ENCODE results near the gene PLEKHM1.
"Not testable (repeated sequence)": the region's sequence is repeated elsewhere in the genome, so short reads cannot be mapped to it uniquely, and the experiment has no call there.

Gene PLEKHM1

DNA sequence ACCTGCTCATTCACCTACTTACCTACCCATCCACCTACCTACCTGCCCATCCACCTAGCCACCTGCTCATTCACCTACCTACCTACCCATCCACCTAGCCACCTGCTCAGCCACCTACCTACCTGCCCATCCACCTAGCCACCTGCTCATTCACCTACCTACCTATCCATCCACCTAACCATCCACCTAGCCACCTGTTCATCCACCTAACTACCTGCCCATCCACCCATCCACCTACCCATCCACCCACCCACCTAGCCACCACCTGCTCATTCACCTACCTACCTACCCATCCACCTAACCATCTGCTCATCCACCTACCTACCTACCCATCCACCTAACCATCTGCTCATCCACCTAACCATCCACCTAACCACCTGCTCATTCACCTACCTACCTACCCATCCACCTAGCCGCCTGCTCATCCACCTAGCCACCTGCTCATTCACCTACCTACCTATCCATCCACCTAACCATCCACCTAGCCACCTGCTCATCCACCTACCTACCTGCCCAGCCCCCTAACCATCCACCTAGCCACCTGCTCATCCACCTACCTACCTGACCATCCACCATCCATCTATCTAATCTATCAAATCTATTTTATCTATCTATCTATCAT lies 40.7 kb downstream of the PLEKHM1 start:
- 91 to 95% methylated on average over 1 of the region's 1 CpG for WGBS, 2 experiments
- not testable (repeated sequence) for H3K9me3 ChIP-seq (ENCODE audit: control insufficient read depth, low read length); H3K4me1 ChIP-seq (ENCODE audit: control insufficient read depth, insufficient read depth, low read length); H3K27me3 ChIP-seq (ENCODE audit: control insufficient read depth, insufficient read depth, low read length, poor library complexity, severe bottlenecking); H3K4me3 ChIP-seq (ENCODE audit: insufficient read depth, low read depth, low read length); H3K27ac ChIP-seq (ENCODE audit: insufficient read depth, low read depth, low read length, poor library complexity, severe bottlenecking); H3K36me3 ChIP-seq (ENCODE audit: control insufficient read depth, insufficient read depth, low read length)

DNA sequence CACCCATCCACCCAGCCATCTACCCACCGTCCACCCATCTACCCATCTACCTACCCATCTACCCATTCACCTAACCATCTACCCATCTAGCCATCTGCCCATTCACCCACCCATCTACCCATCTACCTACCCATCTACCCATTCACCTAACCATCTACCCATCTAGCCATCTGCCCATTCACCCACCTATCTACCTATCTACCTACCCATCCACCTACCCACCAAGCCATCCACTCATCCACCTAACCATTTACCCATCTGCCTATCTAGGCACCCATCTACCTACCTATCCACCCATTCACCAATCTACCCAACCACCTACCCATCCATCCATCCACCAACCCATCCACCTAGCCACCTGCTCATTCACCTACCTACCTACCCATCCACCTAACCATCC lies 41.3 kb downstream of the PLEKHM1 start:
- H3K4me3 ChIP-seq (ENCODE audit: insufficient read depth, low read depth, low read length); H3K9me3 ChIP-seq (ENCODE audit: control insufficient read depth, low read length); H3K36me3 ChIP-seq (ENCODE audit: control insufficient read depth, insufficient read depth, low read length); H3K27me3 ChIP-seq (ENCODE audit: control insufficient read depth, insufficient read depth, low read length, poor library complexity, severe bottlenecking); H3K27ac ChIP-seq (ENCODE audit: insufficient read depth, low read depth, low read length, poor library complexity, severe bottlenecking); H3K4me1 ChIP-seq (ENCODE audit: control insufficient read depth, insufficient read depth, low read length): not testable (repeated sequence)
- 92 to 97% methylated on average over 1 of the region's 1 CpG for WGBS, 2 experiments

DNA sequence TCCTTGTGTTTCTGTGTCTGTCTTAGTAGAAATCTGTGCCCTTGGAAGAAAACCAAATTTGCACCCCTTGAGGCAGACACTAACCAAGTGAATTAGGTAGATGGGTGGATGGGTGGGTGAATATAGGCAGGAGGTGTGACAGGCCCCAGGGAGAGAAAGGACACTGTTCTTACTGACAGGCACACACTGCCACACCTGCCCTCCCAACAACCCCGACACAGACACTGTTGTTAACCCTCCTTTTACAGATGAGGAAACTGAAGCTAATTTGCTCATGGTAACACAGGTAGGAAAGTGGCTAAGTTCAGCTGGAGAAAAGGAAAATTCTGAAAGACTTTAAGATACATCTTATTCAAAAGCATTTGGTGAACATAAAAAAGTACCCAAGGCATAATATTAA lies 42.0 kb downstream of the PLEKHM1 start:
- not testable (repeated sequence) for H3K4me1 ChIP-seq (ENCODE audit: control insufficient read depth, insufficient read depth, low read length); H3K36me3 ChIP-seq (ENCODE audit: control insufficient read depth, insufficient read depth, low read length); H3K9me3 ChIP-seq (ENCODE audit: control insufficient read depth, low read length); H3K4me3 ChIP-seq (ENCODE audit: insufficient read depth, low read depth, low read length); H3K27ac ChIP-seq (ENCODE audit: insufficient read depth, low read depth, low read length, poor library complexity, severe bottlenecking); H3K27me3 ChIP-seq (ENCODE audit: control insufficient read depth, insufficient read depth, low read length, poor library complexity, severe bottlenecking)
- no CpG with 5 or more reads among the region's 1 CpG for WGBS, 2 experiments

DNA sequence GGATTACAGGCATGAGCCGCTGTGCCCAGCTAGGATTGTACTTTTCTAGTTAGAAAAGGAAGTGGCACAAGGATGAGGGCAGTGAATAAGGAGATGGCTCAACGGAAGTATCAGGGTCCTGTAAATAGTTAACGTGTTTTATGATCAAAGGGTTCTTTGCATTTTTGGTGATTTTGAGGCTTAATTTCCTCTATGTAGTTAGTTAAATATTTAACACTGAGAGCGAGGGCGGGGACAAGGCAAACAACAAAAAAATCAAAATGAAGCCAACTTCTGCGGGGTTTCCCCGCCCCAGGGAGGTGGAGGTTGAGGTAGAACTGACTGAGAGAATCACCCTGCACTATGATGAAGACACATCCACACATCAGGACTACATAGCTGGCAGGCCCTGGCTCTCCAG lies 42.5 kb downstream of the PLEKHM1 start:
- WGBS, 2 experiments = 94 to 95% methylated on average over 3 to 5 of the region's 7 CpGs
- H3K4me3 ChIP-seq (ENCODE audit: insufficient read depth, low read depth, low read length); H3K36me3 ChIP-seq (ENCODE audit: control insufficient read depth, insufficient read depth, low read length); H3K9me3 ChIP-seq (ENCODE audit: control insufficient read depth, low read length); H3K27me3 ChIP-seq (ENCODE audit: control insufficient read depth, insufficient read depth, low read length, poor library complexity, severe bottlenecking); H3K4me1 ChIP-seq (ENCODE audit: control insufficient read depth, insufficient read depth, low read length); H3K27ac ChIP-seq (ENCODE audit: insufficient read depth, low read depth, low read length, poor library complexity, severe bottlenecking): not testable (repeated sequence)

DNA sequence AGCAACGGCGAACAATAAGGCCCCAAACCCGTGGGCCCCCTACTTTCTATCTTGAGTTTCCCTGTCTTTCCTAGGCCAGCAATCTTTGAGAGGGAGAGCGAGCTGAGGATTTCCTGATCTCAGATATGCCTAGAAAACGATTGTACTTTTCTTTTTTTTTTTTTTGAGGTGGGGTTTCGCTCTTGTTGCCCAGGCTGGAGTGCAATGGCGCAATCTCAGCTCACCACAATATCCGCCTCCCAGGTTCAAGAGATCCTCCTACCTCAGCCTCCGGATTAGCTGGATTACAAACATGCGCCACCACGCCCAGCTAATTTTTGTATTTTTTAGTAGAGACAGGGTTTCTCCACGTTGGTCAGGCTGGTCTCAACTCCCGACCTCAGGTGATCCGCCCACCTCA lies 42.9 kb downstream of the PLEKHM1 start:
- WGBS, 2 experiments = 86 to 90% methylated on average over 12 to 14 of the region's 14 CpGs
- H3K27ac ChIP-seq (ENCODE audit: insufficient read depth, low read depth, low read length, poor library complexity, severe bottlenecking); H3K27me3 ChIP-seq (ENCODE audit: control insufficient read depth, insufficient read depth, low read length, poor library complexity, severe bottlenecking): not testable (repeated sequence)

DNA sequence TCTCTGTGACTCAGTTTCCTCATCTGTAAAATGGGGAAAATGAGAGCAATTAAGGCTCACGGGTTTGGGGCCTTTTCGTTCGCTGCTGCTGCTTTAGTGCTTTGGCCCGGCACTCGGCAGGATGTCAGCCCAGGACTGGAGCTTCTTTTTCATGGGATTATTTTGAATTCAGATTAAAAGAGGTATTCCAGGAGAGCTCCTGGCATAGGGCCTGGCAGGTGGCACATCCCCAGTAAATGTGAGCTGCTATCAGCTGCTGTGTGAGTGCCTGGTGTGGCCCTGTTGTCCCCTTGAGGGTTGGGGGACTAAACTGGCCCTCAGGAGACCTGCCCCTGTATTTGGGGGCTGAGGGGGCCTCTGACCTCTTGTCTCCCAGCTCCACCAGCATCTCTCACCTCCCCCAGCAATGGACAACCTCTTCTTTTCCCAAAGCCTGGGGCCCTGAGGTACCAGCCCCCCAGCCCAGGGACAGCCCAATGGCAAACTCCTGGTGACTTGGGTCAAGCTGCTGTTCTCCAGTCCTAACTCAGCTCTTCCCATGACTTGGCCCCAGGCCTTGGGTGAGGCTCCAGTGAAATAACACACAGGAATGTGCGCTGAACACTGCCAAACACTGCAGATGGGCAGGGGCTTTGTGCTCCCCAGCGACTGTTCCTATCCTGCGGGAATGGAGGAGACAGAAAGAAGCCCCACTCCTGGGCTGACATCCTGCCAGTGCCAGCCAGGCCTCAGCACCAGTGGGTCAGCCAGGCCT lies 43.5 kb downstream of the PLEKHM1 start:
- not testable (repeated sequence) for H3K9me3 ChIP-seq (ENCODE audit: control insufficient read depth, low read length); H3K4me3 ChIP-seq (ENCODE audit: insufficient read depth, low read depth, low read length); H3K27ac ChIP-seq (ENCODE audit: insufficient read depth, low read depth, low read length, poor library complexity, severe bottlenecking); H3K27me3 ChIP-seq (ENCODE audit: control insufficient read depth, insufficient read depth, low read length, poor library complexity, severe bottlenecking); H3K4me1 ChIP-seq (ENCODE audit: control insufficient read depth, insufficient read depth, low read length); H3K36me3 ChIP-seq (ENCODE audit: control insufficient read depth, insufficient read depth, low read length)
- 91 to 97% methylated on average over 8 of the region's 8 CpGs for WGBS, 2 experiments

More for the DNA sequence above, 42.9 kb downstream of the PLEKHM1 start:
- H3K4me3 ChIP-seq (ENCODE audit: insufficient read depth, low read depth, low read length); H3K36me3 ChIP-seq (ENCODE audit: control insufficient read depth, insufficient read depth, low read length); H3K4me1 ChIP-seq (ENCODE audit: control insufficient read depth, insufficient read depth, low read length); H3K9me3 ChIP-seq (ENCODE audit: control insufficient read depth, low read length): not testable (repeated sequence)

DNA sequence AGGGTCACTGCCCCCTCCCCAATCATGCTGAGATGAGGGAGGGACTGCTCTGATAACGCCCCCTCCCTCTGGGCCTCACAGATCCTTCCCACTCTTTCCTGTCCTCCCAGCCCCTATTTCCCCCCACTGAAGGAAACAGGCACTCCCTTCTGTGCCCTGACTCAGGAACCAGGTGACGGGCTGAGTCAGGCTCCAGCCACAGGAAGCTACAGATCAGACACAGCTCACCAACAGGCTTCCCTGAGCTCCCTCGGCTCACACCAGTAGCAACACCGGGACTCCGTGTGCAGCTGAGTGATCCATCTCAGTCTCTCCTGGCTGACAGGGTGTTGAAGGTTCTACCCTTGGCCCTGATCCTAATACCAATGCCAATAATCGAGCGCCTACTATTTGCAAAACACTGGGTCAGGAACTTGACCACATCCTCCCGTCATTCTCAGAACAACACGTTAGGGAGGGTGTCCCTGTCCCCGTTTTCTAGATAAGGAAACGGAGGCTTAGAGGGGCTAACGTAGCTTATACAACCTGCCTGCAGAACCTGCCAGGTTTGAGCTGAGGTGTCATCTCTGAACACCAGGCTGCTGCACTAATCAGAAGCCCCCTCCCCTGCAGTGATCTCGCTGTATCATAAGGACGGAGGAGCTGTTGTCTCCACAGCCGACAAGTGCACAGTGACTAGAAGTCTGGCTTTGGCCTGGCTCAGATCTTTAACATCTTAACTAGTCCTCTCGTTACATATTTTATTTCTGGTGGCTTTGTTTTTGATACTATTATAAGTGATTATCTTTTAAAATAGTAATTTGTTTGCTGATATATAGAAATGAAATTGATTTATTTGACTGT lies 44.4 kb downstream of the PLEKHM1 start:
- not testable (repeated sequence) for H3K4me1 ChIP-seq (ENCODE audit: control insufficient read depth, insufficient read depth, low read length); H3K4me3 ChIP-seq (ENCODE audit: insufficient read depth, low read depth, low read length); H3K27ac ChIP-seq (ENCODE audit: insufficient read depth, low read depth, low read length, poor library complexity, severe bottlenecking); H3K27me3 ChIP-seq (ENCODE audit: control insufficient read depth, insufficient read depth, low read length, poor library complexity, severe bottlenecking); H3K36me3 ChIP-seq (ENCODE audit: control insufficient read depth, insufficient read depth, low read length); H3K9me3 ChIP-seq (ENCODE audit: control insufficient read depth, low read length)
- 88 to 90% methylated on average over 15 of the region's 16 CpGs for WGBS, 2 experiments

DNA sequence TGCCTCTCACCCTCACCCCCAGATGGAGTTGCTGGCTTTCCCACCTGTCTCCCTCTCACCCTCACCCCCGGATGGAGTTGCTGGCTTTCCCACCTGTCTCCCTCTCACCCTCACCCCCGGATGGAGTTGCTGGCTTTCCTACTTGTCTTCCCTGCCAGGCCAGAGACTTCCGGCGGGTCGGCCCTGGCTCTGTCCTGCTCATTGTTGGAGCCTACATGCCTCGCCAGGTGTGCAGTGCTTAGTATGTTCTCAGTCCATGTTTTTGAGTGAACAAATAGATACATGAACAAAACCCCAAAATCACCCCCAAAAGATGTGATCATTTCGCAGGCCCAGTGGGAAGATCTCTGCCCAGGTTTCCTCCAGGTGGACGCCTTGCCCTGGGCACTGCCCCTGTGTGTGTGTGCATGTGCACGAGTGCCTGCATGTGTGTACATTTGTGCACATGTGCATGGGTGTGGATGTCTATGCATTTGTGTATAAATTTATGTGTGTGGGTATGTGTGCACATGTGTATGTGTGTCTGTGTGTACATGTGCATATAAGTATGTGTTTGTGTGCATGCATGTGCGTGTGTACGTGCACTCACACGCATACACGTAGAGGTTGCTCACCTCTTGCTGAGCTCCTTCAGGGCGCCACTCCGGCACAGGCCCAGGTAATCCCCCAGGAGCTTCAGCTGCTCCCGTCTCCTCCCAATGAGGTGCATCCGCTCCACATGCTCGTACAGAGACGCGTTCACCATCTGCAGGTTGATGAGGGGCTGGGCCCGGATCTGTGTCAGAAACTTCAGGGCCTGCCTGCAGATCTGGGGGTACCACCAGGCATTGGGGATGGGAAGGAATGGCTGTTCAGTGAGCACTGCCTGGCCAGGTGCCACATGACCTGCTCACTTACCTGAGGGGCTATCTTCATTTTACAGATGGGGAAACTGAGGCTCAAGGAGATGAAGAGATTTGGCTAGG lies 45.4 kb downstream of the PLEKHM1 start:
- not testable (repeated sequence) for H3K4me1 ChIP-seq (ENCODE audit: control insufficient read depth, insufficient read depth, low read length); H3K36me3 ChIP-seq (ENCODE audit: control insufficient read depth, insufficient read depth, low read length); H3K27ac ChIP-seq (ENCODE audit: insufficient read depth, low read depth, low read length, poor library complexity, severe bottlenecking); H3K9me3 ChIP-seq (ENCODE audit: control insufficient read depth, low read length); H3K27me3 ChIP-seq (ENCODE audit: control insufficient read depth, insufficient read depth, low read length, poor library complexity, severe bottlenecking); H3K4me3 ChIP-seq (ENCODE audit: insufficient read depth, low read depth, low read length)
- 94% methylated on average over 21 of the region's 21 CpGs for WGBS, 2 experiments

DNA sequence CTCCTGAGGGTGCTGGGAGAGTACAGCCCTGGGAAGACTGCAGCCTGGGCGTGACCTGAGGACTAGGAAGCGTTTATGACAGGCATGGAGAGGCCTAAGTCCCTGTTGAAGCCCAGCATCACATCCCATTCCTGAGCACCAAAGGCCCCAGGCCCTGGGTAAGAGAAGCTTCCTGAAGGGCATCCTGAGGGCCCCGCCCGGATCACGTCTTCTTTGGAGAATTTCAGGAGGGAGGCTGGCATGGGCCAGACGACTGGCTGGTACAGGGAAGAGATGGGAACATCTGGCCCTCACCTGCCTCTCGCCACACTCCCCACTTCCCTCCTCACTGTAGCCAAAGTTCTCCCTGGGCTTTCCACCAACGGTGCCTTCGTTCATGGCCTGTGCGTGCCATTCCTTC lies 46.2 kb downstream of the PLEKHM1 start:
- not testable (repeated sequence) for H3K9me3 ChIP-seq (ENCODE audit: control insufficient read depth, low read length); H3K36me3 ChIP-seq (ENCODE audit: control insufficient read depth, insufficient read depth, low read length)
- 92 to 96% methylated on average over 7 to 8 of the region's 10 CpGs for WGBS, 2 experiments

More for the DNA sequence above, 46.2 kb downstream of the PLEKHM1 start:
- not testable (repeated sequence) for H3K4me3 ChIP-seq (ENCODE audit: insufficient read depth, low read depth, low read length); H3K27me3 ChIP-seq (ENCODE audit: control insufficient read depth, insufficient read depth, low read length, poor library complexity, severe bottlenecking); H3K27ac ChIP-seq (ENCODE audit: insufficient read depth, low read depth, low read length, poor library complexity, severe bottlenecking); H3K4me1 ChIP-seq (ENCODE audit: control insufficient read depth, insufficient read depth, low read length)

Data from ectodermal cell (in vitro differentiated cells).